ENCODE data around the gene FILIP1L. TPM values are rescaled to one million over a fixed set of nuclear protein-coding genes. Genes with fewer than 3 reads are reported as not detected.

FILIP1L gene
- total RNA-seq, 2 donors from 2014 or later = 97.0 to 112 TPM

GRCh38 chr3:100125161-100125938, 11.0 kb upstream of the FILIP1L start:
- peak overlapping the region; percentile 57 to 70 for H3K27ac ChIP-seq
- H3K9me3 ChIP-seq = no peaks in the 10 kb centered on the region
- no peaks in the 10 kb centered on the region for H3K36me3 ChIP-seq
- TF ChIP-seq, protein P1, sequence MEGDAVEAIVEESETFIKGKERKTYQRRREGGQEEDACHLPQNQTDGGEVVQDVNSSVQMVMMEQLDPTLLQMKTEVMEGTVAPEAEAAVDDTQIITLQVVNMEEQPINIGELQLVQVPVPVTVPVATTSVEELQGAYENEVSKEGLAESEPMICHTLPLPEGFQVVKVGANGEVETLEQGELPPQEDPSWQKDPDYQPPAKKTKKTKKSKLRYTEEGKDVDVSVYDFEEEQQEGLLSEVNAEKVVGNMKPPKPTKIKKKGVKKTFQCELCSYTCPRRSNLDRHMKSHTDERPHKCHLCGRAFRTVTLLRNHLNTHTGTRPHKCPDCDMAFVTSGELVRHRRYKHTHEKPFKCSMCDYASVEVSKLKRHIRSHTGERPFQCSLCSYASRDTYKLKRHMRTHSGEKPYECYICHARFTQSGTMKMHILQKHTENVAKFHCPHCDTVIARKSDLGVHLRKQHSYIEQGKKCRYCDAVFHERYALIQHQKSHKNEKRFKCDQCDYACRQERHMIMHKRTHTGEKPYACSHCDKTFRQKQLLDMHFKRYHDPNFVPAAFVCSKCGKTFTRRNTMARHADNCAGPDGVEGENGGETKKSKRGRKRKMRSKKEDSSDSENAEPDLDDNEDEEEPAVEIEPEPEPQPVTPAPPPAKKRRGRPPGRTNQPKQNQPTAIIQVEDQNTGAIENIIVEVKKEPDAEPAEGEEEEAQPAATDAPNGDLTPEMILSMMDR (IDR thresholded peaks at IDR 0.05) = no peak
- no peaks in the 10 kb centered on the region for H3K27me3 ChIP-seq
- peaks cover 0 to 24% of the 10 kb centered on the region in 2 donors for H3K4me1 ChIP-seq
- no peak overlapping the region for H3K4me3 ChIP-seq
- DNase-seq (ENCODE audit: low spot score) = no peak

DNA sequence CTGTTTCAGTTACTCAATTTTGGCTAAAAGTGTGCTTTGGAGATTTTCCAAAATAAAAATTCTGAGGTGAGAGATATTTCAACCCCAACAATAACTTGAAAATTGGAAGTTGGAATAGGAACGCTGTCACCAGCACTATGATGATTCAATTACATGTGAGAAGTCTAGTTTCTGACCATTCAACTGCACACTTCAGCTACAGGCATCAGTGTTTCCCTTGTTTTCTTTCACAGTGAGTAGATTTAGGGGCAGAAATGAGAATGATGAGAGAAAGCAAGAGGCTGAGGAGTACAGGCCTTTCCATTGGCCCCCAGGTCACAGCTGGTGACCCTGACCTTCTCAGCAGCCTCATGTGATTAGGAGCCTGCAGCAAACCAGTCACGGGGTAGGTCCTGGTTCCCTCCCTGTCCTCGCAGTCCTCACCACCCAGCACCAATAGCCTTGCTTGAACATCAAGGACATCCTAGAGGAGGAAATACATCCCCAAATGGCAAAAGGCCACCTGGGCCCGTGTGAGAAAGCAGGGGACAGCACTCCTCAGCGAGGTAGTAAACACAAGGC, 10.0 kb upstream of the FILIP1L start:
- Histone ChIP-seq H3K4me1 (peaks cover 0 to 28% of the 10 kb centered on the region in 2 donors), H3K27me3 (no peaks in the 10 kb centered on the region), H3K4me3 (no peak overlapping the region), H3K36me3 (no peaks in the 10 kb centered on the region), H3K27ac (peak overlapping the region; percentile 57 to 70), H3K9me3 (no peaks in the 10 kb centered on the region)
- TF ChIP-seq, protein P1 (IDR thresholded peaks at IDR 0.05) = no peak
- no peak for DNase-seq (ENCODE audit: low spot score)

DNA sequence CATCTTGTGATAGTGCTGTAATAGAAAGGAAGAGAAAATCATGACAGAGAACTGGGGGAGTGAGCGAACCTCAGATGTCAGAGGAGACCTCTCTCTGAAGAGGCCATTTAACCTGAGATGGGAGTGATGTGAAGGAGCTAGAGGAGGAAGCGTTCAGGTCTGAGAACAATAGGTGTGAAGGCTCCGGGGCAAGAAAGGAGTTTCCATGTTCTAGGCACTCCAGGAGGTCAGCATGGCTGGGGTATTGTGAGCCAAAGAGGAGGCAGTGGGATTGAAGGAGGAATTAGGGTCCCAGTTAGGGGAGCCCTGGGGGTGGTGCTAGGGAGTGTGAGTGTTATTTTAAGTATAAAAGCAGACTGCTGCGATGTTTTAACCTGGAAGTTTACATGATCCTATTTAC, 8.8 kb upstream of the FILIP1L start:
- no peaks in the 10 kb centered on the region for H3K27me3 ChIP-seq
- H3K36me3 ChIP-seq = no peaks in the 10 kb centered on the region
- no peak for DNase-seq (ENCODE audit: low spot score)
- H3K27ac ChIP-seq = peak overlapping the region; percentile 57 to 70
- TF ChIP-seq, protein P1 (IDR thresholded peaks at IDR 0.05) = no peak
- H3K9me3 ChIP-seq = no peaks in the 10 kb centered on the region
- H3K4me3 ChIP-seq = no peak overlapping the region
- peaks cover 0 to 28% of the 10 kb centered on the region in 2 donors for H3K4me1 ChIP-seq

- no peak for DNase-seq (ENCODE audit: low spot score)
- H3K27ac ChIP-seq = no peak overlapping the region
- H3K27me3 ChIP-seq = no peaks in the 10 kb centered on the region
- no peak overlapping the region for H3K4me3 ChIP-seq
- TF ChIP-seq, protein P1 (IDR thresholded peaks at IDR 0.05) = no peak
- H3K36me3 ChIP-seq = no peaks in the 10 kb centered on the region
- no peaks in the 10 kb centered on the region for H3K9me3 ChIP-seq
- H3K4me1 ChIP-seq = peaks cover 0 to 28% of the 10 kb centered on the region in 2 donors
Measured at GRCh38 chr3:100122321-100122720, 8.0 kb upstream of the FILIP1L start.

DNA sequence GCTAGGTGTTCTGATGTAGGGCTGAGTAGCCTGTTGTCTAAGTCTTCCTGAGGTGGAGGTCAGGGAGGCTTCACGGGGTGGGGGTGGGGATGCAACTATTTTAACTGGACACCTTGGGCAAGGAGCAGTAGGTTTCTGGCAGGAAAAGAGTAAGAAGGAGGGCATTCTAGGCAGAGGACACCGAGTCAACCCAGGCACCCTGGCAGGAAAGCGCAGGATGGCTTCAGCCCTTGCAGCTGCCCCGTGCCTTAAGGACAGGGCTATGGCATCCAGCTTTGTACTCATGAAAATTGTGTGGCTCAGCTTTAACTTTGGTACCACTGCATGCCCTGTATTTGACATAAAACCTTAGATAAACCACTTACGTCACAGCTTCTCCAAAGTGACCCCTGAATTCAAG, 6.4 kb upstream of the FILIP1L start:
- H3K4me1 ChIP-seq = peaks cover 0 to 28% of the 10 kb centered on the region in 2 donors
- H3K9me3 ChIP-seq = no peaks in the 10 kb centered on the region
- H3K4me3 ChIP-seq = no peak overlapping the region
- no peaks in the 10 kb centered on the region for H3K36me3 ChIP-seq
- H3K27me3 ChIP-seq = no peaks in the 10 kb centered on the region
- TF ChIP-seq, protein P1 (IDR thresholded peaks at IDR 0.05) = no peak
- DNase-seq (ENCODE audit: low spot score) = no peak
- H3K27ac ChIP-seq = no peak overlapping the region

All from right atrium auricular region (tissue), 2 donors.